ENCODE measurements around the gene MPPED2. TPM values are rescaled to one million over a fixed set of nuclear protein-coding genes. Genes with fewer than 3 reads are reported as not detected.

MPPED2 gene
- total RNA-seq, 1 experiment from 2014 or later = 4.7 TPM

DNA sequence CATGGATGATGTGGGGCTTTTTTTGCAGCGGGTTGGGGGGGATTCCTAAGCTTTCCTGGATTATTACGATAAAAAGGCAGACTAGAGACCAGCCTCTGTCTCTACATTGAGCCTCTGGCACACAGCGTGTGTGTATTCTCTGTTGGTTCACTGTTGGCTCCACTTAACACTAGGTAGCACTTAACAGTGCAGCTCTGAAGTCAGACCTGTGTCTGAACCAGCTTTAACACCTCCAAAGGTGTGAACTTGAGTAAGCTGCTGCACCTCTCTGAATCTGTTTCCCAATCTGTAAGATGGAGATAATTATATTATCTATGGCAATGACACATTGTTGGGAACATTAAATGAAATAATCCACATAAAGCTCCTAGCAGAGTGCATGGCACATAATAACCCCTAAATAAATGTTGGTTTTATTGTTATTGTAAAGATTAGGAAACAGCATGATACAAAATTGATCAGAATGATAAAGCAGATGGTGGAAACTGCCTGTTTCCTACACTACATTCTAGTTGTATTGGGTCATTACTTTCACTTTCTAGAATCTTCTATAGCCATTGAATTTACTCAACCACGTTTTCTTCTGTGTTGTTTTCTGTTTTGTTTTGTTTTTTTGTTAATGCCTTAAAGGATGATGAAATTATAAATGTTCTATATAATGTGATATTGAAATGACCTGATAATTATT lies 154.9 kb downstream of the MPPED2 start:
- Histone ChIP-seq H3K14ac (ENCODE audit: insufficient read depth, low read length) (no peak overlapping the region), H2BK12ac (ENCODE audit: insufficient read length, low read depth, low read length) (no peak overlapping the region), H4K20me1 (ENCODE audit: control insufficient read depth, insufficient read depth, insufficient read length) (no peaks in the 10 kb centered on the region), H3K79me2 (ENCODE audit: insufficient read depth, low read length) (no peaks in the 10 kb centered on the region), H3K4ac (ENCODE audit: low read depth, low read length) (no peak overlapping the region), H3K9me3 (ENCODE audit: control insufficient read depth, low read depth, low read length) (no peaks in the 10 kb centered on the region), H2AFZ (ENCODE audit: low read length) (no peak overlapping the region), H3K79me1 (ENCODE audit: insufficient read depth, low read depth, low read length, poor library complexity, severe bottlenecking) (no peaks in the 10 kb centered on the region), H2BK120ac (ENCODE audit: low read depth, low read length, poor library complexity, severe bottlenecking) (no peak overlapping the region), H3T11ph (ENCODE audit: low read length) (no peak overlapping the region), H3K9ac (ENCODE audit: extremely low read depth, insufficient read length, low read length) (no peak overlapping the region), H3K23me2 (ENCODE audit: insufficient read length, low read depth, low read length, poor library complexity, severe bottlenecking) (no peaks in the 10 kb centered on the region), H4K91ac (ENCODE audit: insufficient read length, low read depth, low read length) (no peak overlapping the region), H2AK5ac (ENCODE audit: insufficient read length, low read length) (no peak overlapping the region), H4K8ac (replicated peaks; ENCODE audit: insufficient read length, low read depth, low read length) (no peak overlapping the region), H3K56ac (ENCODE audit: insufficient read length, low read depth, low read length) (no peak overlapping the region), H2BK5ac (ENCODE audit: insufficient read length, low read length) (no peak overlapping the region), H3K27me3 (ENCODE audit: insufficient read depth, low read length) (no peaks in the 10 kb centered on the region), H3K23ac (ENCODE audit: insufficient read length, low read depth, low read length) (no peak overlapping the region), H3K27ac (ENCODE audit: insufficient read length, low read depth, low read length) (no peak overlapping the region), H3K4me1 (ENCODE audit: insufficient read depth, low read length) (no peaks in the 10 kb centered on the region; the same call in 1 of the 2 replicates), H2BK20ac (ENCODE audit: low read depth, low read length, poor library complexity, severe bottlenecking) (no peak overlapping the region), H3K4me2 (ENCODE audit: insufficient read depth, insufficient read length, low read length) (no peak overlapping the region), H3K18ac (ENCODE audit: insufficient read length, low read depth, low read length) (no peak overlapping the region), H2BK15ac (ENCODE audit: low read depth, low read length) (no peak overlapping the region), H4K5ac (ENCODE audit: insufficient read length, low read depth, low read length) (no peak overlapping the region)
- no peaks in the 10 kb centered on the region for H3K27me3 Mint-ChIP-seq (ENCODE audit: low read depth)
- no peaks in the 10 kb centered on the region for H3K9me3 Mint-ChIP-seq
- no peak for DNase-seq
- H3K4me1 Mint-ChIP-seq = peaks cover 0 to 6% of the 10 kb centered on the region in 2 experiments; a peak in 2 of 4 replicates
- no peak overlapping the region for H3K27ac Mint-ChIP-seq
- WGBS (ENCODE audit: extremely low coverage, insufficient read length, low lambda C conversion rate) = no CpG with 5 or more reads among the region's 4 CpGs
- TF ChIP-seq, protein P1, sequence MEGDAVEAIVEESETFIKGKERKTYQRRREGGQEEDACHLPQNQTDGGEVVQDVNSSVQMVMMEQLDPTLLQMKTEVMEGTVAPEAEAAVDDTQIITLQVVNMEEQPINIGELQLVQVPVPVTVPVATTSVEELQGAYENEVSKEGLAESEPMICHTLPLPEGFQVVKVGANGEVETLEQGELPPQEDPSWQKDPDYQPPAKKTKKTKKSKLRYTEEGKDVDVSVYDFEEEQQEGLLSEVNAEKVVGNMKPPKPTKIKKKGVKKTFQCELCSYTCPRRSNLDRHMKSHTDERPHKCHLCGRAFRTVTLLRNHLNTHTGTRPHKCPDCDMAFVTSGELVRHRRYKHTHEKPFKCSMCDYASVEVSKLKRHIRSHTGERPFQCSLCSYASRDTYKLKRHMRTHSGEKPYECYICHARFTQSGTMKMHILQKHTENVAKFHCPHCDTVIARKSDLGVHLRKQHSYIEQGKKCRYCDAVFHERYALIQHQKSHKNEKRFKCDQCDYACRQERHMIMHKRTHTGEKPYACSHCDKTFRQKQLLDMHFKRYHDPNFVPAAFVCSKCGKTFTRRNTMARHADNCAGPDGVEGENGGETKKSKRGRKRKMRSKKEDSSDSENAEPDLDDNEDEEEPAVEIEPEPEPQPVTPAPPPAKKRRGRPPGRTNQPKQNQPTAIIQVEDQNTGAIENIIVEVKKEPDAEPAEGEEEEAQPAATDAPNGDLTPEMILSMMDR (conservative IDR thresholded peaks at IDR 0.05) = no peak
- H3K4me3 Mint-ChIP-seq = no peak overlapping the region
- no peaks in the 10 kb centered on the region; a peak in 1 of 7 replicates for H3K36me3 Mint-ChIP-seq (ENCODE audit: insufficient read depth in 1 of 3, low read depth in 3 of 3)

All from H9 (cell line).